Central memory CD4-positive, alpha-beta T cell (primary cell): ENCODE measurements around the gene UMAD1.

ENCODE experiments used
- DNase-seq: peaks from one replicate; pipeline ENCODE4 v3.0.0; 2022

The UMAD1 gene

DNA sequence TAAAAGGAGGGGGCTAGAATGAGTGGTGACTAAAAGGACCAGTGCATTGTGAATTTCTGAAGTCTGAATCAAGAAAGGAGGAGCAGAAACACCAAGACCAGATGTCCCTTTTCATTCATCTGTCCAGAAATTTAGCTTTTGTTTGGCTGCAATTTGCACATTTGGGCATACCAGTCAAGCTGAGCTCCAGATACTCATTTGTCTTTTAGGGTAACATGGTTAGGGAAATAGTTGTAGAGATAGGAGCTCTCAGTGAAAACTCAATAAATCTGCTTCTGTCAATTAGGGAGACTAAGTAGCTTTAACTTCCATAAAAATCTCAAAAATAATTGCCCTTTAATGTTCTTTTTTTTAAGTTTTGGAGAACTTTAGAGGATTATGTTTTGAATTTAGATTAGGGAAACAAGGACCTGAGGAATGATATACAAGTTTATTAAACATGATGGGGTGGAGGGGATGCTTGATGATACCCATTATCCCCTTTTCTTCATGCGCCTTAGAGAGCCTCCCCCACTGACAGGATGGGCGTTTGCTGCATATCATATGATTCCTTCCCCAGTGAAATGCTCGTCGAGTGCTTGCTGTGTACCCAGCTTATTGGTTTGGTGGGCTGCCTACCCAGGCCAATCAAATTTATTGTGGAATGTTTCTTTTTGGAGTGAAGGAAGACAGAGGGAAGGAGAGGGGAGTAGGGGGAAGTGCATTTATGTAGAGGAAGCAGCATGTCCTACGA is 128.6 kb downstream of the UMAD1 start:
- no peak for DNase-seq

GRCh38 chr7:7769710-7770627 is 129.4 kb downstream of the UMAD1 start:
- DNase-seq: no peak

- DNase-seq: no peak
Observed at GRCh38 chr7:7771452-7771851, 130.9 kb downstream of the UMAD1 start.

DNA sequence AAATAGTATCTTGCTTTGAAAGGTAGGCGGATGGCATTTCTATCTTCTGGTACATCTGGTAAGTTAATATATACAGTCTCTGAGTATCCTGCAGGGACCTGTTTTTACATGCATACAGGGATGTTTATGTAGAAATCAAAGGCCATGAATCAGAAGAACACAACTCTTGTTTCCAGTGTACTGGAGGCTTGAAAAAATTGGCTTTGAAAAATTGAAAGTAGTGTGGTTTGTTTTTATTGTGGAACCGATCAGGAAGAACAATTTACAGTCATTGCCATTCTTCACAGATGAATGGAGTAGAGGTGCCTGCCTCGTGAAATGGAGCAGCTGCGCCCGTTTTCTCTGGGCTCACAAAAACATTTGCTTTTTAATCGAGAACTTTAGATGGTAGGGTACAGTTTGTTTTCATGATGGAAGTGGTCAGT is 131.9 kb downstream of the UMAD1 start:
- no peak for DNase-seq

DNA sequence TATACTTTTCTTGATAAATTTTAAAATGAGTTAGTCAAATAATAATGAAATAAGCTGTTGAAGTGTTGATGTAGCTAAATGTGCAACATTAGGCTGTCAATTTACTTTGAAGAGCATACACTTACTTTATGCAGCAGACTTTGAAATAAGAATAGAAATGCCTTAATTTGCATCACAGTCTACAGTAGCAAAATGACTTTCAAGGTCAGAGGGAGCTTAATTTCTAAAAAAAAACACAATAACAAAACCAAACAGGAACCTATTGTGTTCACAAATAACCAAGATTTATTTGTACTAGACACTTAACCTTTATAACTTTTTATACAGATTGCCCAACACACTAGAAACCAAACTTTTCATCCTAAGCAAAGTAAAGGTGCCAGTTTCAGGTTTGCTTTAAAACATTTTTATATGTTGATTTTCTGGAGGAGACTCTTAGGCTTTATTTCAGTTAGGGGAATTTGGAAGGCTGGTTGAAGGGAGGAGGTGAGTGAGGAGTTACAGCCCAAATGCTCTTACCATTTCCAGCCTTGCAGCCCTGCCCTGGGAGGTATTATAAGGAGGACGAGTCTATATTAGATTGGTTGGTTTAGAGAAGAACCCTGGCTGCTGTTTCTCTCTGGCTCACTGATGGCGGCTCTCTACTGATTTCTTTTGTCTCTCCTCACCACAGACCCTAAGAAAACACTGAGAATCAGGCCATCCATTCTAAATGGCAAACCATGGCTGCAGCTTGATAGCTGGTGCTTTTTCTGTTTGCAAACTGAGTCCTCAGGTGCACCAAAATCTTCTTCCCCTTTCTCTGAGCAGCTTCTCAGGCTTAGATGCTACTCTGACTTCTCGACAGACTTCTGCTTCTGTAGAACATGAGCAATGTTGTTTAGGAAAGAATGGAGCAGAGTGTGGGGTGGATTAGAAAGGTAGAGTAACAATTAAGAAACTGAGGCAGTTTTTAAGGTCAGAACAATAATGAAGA is 133.1 kb downstream of the UMAD1 start:
- no peak for DNase-seq

GRCh38 chr7:7779888-7780287 is 139.3 kb downstream of the UMAD1 start:
- no peak for DNase-seq

- no peak for DNase-seq
Observed at GRCh38 chr7:7783001-7783400, 142.4 kb downstream of the UMAD1 start.

- DNase-seq: no peak
Observed at GRCh38 chr7:7785344-7785973, 144.9 kb downstream of the UMAD1 start.

GRCh38 chr7:7786595-7786994 is 146.0 kb downstream of the UMAD1 start:
- no peak for DNase-seq

GRCh38 chr7:7789551-7789988 is 149.0 kb downstream of the UMAD1 start:
- no peak for DNase-seq

DNA sequence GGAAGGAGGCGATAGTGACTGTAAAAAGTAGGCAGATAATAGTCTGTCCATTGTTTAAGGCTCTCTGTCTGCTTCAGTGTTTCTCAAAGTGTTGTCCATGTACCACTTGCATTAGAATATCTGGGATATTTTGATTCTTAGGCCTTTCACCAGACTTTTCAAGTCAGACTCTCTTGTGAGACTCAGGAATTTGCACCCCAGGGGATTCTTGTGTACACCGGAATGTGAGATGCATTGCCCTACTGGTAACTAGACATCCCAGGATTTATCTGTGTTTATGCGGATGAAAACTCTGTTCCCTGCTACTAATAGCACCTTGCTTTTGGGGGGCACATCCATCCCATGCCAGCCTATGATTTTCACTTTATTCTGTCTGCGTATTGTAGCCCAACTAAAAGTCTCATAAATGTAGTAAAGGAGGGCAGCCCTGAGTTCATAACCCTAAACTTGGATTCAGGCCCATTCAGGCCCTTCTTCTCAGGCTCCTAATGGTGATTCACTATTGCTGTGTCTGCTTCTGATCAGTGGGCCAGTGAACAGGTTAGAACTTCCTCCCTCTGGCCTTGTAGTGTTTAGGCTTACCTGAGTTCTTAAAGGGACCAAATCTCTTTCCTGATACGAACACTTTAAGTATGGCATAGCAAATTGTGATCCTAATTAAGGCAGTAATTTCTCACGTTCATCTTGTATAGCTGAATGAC is 149.6 kb downstream of the UMAD1 start:
- DNase-seq: no peak

DNA sequence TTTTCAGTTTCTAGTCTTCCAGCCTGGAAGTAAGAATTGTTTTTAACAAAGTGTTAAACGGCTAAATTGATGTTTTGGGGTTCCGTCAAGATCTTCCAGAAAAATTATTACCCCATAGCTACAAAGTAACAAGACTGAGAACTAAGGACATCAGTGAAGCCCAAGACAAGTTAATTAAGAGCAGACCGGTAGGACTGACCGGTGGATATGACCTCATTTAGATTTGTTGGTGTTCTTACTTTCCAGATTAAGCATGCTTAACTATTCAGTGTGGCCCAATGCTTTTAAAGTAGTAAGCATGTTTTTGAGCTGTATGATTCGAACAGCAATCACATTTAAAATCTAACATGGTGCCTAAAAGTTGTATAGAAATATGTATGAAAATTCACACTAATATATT is 151.0 kb downstream of the UMAD1 start:
- DNase-seq: no peak

DNA sequence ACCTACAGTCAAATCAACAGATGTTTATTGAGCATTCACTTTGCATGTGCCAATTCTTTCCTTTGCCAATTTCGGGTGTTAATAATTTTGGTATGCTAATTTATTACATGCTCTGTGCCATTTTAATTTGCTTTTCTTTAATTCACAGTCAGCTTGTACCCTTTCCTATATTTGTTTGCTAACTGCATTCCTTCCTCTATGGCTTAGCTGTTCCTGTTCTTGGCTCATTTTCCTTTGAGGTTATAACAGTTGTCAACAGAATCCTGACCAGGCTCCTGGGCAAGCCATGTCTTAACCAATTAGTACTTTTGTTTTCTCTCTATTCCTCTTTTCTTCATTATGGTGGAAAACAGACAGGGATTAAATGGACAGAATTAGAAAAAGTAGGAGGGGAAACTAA is 151.5 kb downstream of the UMAD1 start:
- DNase-seq: no peak

- DNase-seq: no peak
Observed at GRCh38 chr7:7793249-7793648, 152.7 kb downstream of the UMAD1 start.

- DNase-seq: no peak
Observed at GRCh38 chr7:7793921-7794320, 153.4 kb downstream of the UMAD1 start.

DNA sequence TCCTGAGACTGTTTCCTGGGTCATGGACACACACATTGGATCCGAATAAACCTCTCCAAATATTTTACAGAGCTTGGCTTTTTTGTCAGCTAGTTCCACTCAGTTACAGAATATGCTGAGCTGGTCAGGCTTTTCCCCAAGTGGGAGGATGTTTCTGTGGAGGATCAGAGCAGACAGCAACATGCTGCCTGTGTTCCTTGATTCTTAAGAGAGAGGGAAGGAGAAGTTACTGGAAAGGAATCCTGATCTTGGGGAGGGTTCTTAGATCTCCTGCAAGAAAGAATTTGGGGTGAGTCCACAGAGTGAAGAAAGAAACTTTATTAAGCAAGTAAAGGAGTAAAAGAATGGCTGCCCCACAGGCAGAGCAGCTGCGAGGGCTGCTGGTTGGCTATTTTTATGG is 154.7 kb downstream of the UMAD1 start:
- no peak for DNase-seq

DNA sequence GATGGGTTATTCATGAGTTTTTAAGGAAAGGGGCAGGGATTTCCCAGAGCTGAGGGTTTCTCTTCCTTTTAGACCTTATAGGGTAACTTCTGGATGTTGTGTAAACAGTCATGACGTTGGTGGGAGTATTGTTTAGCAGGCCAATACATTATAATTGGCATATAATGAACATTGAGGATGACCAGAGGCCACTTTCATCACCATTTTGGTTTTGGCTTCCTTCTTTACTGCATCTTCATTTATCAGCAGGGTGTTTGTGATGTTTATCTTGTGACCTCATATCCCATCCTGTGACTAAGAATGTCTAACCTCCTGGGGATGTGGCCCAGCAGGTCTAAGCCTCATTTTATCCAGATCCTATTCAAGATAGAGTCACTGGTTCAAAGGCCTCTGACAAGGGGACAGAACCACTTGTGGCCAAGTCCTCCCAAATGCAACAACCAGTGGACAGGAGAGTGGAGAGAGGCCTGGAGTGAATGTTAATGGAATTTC is 155.1 kb downstream of the UMAD1 start:
- DNase-seq: no peak

GRCh38 chr7:7798510-7798909 is 158.0 kb downstream of the UMAD1 start:
- DNase-seq: no peak

GRCh38 chr7:7799138-7799537 is 158.6 kb downstream of the UMAD1 start:
- no peak for DNase-seq

DNA sequence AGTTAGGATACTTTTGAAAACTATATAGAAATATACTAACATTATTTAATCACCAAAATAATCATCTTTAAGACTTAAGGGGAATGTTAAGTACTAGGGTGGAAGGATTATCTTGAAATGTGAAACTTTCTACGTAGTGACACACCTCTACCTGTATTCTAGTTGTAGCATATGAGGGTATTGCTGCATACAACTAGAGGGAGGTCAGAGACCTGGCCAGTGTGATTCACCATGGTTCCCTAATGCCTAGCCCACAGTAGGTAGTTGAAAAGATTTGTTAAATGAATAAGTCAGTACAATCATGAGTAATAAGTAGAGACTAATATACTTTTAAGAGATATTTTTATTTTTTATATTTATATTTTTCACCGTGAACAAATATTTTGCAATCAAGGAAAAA is 162.0 kb downstream of the UMAD1 start:
- no peak for DNase-seq

GRCh38 chr7:7803715-7804178 is 163.2 kb downstream of the UMAD1 start:
- no peak for DNase-seq
